GM12878 (cell line): ENCODE results near the gene ERO1B. TPM values are rescaled to one million over a fixed set of nuclear protein-coding genes. Genes with fewer than 3 reads are reported as not detected.

Source experiments
- ATAC-seq: fragments of 200-7000 bp; cut with Tn5 transposase; 3 replicates; pipeline ENCODE4 v1.9.1; 2020; ENCODE audit warnings: mild to moderate bottlenecking, moderate library complexity
- BruUV-seq: library from RNA; stranded (reverse); fragments of 400-500 nt; replicated peaks from 2 replicates; lab custom pipeline; 2021; lab: Mats Ljungman, UMichigan
- CTCF ChIA-PET: fragments of 300-600 bp; sonication (Branson Sonifier 250); formaldehyde crosslinking; extraction: SDS; loops from one replicate; lab custom pipeline; 2021; ENCODE audit warnings: inconsistent platforms; lab: Yijun Ruan, JAX
- POLR2A ChIA-PET: fragments of 350-600 bp; formaldehyde crosslinking; extraction: SDS; loops from one replicate; lab custom pipeline; 2021; ENCODE audit warnings: inconsistent platforms; lab: Charles Lee
- RAD21 ChIA-PET: fragments of 300-600 bp; sonication (Branson Sonifier 250); formaldehyde crosslinking; loops from one replicate; lab custom pipeline; 2023; ENCODE audit warnings: antibody characterized with exemption; ENCODE audit not compliant: unreplicated experiment; lab: Charles Lee
- SMC1A ChIA-PET: fragments of 300-600 bp; sonication (Branson Sonifier 250); formaldehyde crosslinking; loops from one replicate; lab custom pipeline; 2023; ENCODE audit not compliant: unreplicated experiment, uncharacterized antibody; lab: Charles Lee
- DNase-seq: peaks from one replicate; pipeline ENCODE4 v3.0.0-alpha.2; 2011; ENCODE audit warnings: low read depth, low spot score
- FAIRE-seq: peaks from 3 replicates; lab custom pipeline; 2011; peaks lifted over from hg19 to GRCh38; lab: Jason Lieb, UNC
- H2AFZ ChIP-seq: 2 replicates; pipeline ENCODE4 v1.6.0; 2011; ENCODE audit warnings: low read depth, low read length, control low read depth; ENCODE audit not compliant: control insufficient read depth
- H3K27ac ChIP-seq: 2 replicates; pipeline ENCODE4 v1.5.1; 2011; ENCODE audit warnings: control low read depth; ENCODE audit not compliant: control insufficient read depth, insufficient read depth
- H3K27me3 ChIP-seq, 2 experiments: replicated peaks in 1 of 2; 2 replicates each; pipeline versions ENCODE4 v1.6.0 to v1.6.1; 2011; ENCODE audit warnings: low read length in 1 of 2; ENCODE audit not compliant: control insufficient read depth in 2 of 2, insufficient read depth in 2 of 2
- H3K36me3 ChIP-seq, 2 experiments: 2 replicates each; pipeline ENCODE4 v1.5.1; 2011; ENCODE audit warnings: low read length in 1 of 2; ENCODE audit not compliant: control insufficient read depth in 2 of 2, insufficient read depth in 2 of 2
- H3K4me1 ChIP-seq: 2 replicates; pipeline ENCODE4 v1.6.1; 2011; ENCODE audit warnings: mild to moderate bottlenecking, low read length, moderate library complexity, mixed read lengths; ENCODE audit not compliant: control insufficient read depth, insufficient read depth
- H3K4me2 ChIP-seq: 2 replicates; pipeline ENCODE4 v1.6.0; 2011; ENCODE audit warnings: control low read depth; ENCODE audit not compliant: control insufficient read depth, insufficient read depth
- H3K4me3 ChIP-seq: fragments of 200-600 bp; sonication (generic); 2 replicates; pipeline ENCODE4 v1.5.1; 2016
- H3K79me2 ChIP-seq: 2 replicates; pipeline ENCODE4 v1.6.0; 2011; ENCODE audit warnings: low read length; ENCODE audit not compliant: control insufficient read depth, insufficient read depth
- H3K9ac ChIP-seq: 2 replicates; pipeline ENCODE4 v1.8.0; 2011; ENCODE audit warnings: low read length, control low read depth, mixed read lengths; ENCODE audit not compliant: control insufficient read depth, insufficient read depth
- H3K9me3 ChIP-seq: replicated peaks from 3 replicates; pipeline ENCODE4 v1.5.1; 2011; ENCODE audit warnings: mild to moderate bottlenecking, low read length; ENCODE audit not compliant: control insufficient read depth, insufficient read depth
- H4K20me1 ChIP-seq: 2 replicates; pipeline ENCODE4 v1.6.0; 2011; ENCODE audit not compliant: control insufficient read depth, insufficient read depth
- BCL11A ChIP-seq: IDR thresholded peaks from 2 replicates; pipeline ENCODE4 v1.6.1; 2011; ENCODE audit warnings: low read depth, low read length
- CEBPB ChIP-seq, 2 experiments: fragments of 150-350 bp in 1 of 2; IDR thresholded peaks; 2 replicates each; pipeline ENCODE4 v1.6.1; 2012 to 2014; ENCODE audit warnings: low read depth in 2 of 2, low read length in 2 of 2, borderline replicate concordance in 1 of 2, inconsistent platforms in 1 of 2
- FOXM1 ChIP-seq: IDR thresholded peaks from 2 replicates; pipeline ENCODE4 v1.6.1; 2012; ENCODE audit warnings: low read depth, mild to moderate bottlenecking, inconsistent platforms, low read length, moderate library complexity
- GABPA ChIP-seq: IDR thresholded peaks from 2 replicates; pipeline ENCODE4 v1.6.1; 2014; ENCODE audit warnings: antibody characterized with exemption, low read depth, mild to moderate bottlenecking, inconsistent platforms
- IRF5 ChIP-seq: fragments of 450-650 bp; IDR thresholded peaks from 2 replicates; pipeline ENCODE4 v1.6.1; 2017; ENCODE audit warnings: borderline replicate concordance
- MEF2A ChIP-seq: IDR thresholded peaks from 2 replicates; pipeline ENCODE4 v1.6.1; 2011; ENCODE audit warnings: low read depth, mild to moderate bottlenecking, low read length, moderate library complexity; ENCODE audit not compliant: insufficient read depth
- MXI1 ChIP-seq: fragments of 150-350 bp; IDR thresholded peaks from 2 replicates; pipeline ENCODE4 v1.6.1; 2011; ENCODE audit warnings: low read depth, mild to moderate bottlenecking, inconsistent platforms, low read length, improper control_type of control experiment
- PML ChIP-seq: IDR thresholded peaks from 2 replicates; pipeline ENCODE4 v1.6.1; 2012; ENCODE audit warnings: low read length, inconsistent platforms
- SREBF1 ChIP-seq: IDR thresholded peaks from 2 replicates; pipeline ENCODE4 v1.6.1; 2012; ENCODE audit warnings: mild to moderate bottlenecking, low read length
- TCF12 ChIP-seq: IDR thresholded peaks from 2 replicates; pipeline ENCODE4 v1.6.1; 2011; ENCODE audit warnings: low read depth, mild to moderate bottlenecking, low read length
- TCF7 ChIP-seq: IDR thresholded peaks from 2 replicates; pipeline ENCODE4 v1.6.1; 2014; ENCODE audit warnings: antibody characterized with exemption, borderline replicate concordance
- ZSCAN29 ChIP-seq: fragments of 450-650 bp; IDR thresholded peaks from 2 replicates; pipeline ENCODE4 v1.6.1; 2017; ENCODE audit warnings: mild to moderate bottlenecking, moderate library complexity
- WGBS: methylation state at CpG from one replicate; pipeline ENCODE4 v1.1.6; 2016; ENCODE audit warnings: low lambda C conversion rate; ENCODE audit not compliant: insufficient replicate concordance, insufficient coverage; ENCODE audit errors: missing lambda C conversion rate; 5-methylcytosine and 5-hydroxymethylcytosine counted together
- in situ Hi-C: fragments of 300-500 bp; cut with MboI; formaldehyde crosslinking; loops from 9 replicates; pipeline ENCODE4 v1.14.3; 2018; ENCODE audit warnings: mixed read lengths
- intact Hi-C: fragments of 100-400 bp; cut with micrococcal nuclease; formaldehyde crosslinking; loops from one replicate; pipeline ENCODE4 v1.14.2; 2022; ENCODE audit not compliant: unreplicated experiment
- polyA plus RNA-seq, 11 experiments: library from polyadenylated mRNA; depleted of rRNA in 4 of 11; unstranded in 6 of 11; stranded (reverse) in 5 of 11; fragments of >200 nt; fragmentation: Nextera tagmentation in 4 of 11; fragmentation: Illumina TruSeq in 1 of 11; extraction: Ambion mirVana in 4 of 11; extraction: Trizol in 1 of 11; gene quantifications; 1 replicate in 1 of 11; 2 replicates in 10 of 11; pipeline versions ENCODE4 v1.2.1 to v1.2.3, GENCODE V29; 2011 to 2016; ENCODE audit warnings: inconsistent platforms in 2 of 11, missing spikeins in 2 of 11, low read depth in 1 of 11
- total RNA-seq, 4 experiments: library from RNA; depleted of rRNA in 3 of 4; stranded (reverse); fragments of >200 nt in 3 of 4; fragmentation: Illumina TruSeq in 1 of 4; extraction: Trizol in 1 of 4; gene quantifications; 2 replicates each; pipeline versions ENCODE4 v1.2.1 to v1.2.3, GENCODE V29; 2013 to 2021
- TF ChIP-seq, protein P1 (sequence below): IDR thresholded peaks from 2 replicates; pipeline ENCODE4 v1.6.1; 2012; ENCODE audit warnings: low read length, inconsistent platforms
- TF ChIP-seq, protein P2 (sequence below): fragments of 450-650 bp; IDR thresholded peaks from 2 replicates; pipeline ENCODE4 v1.6.1; 2016; ENCODE audit warnings: mild to moderate bottlenecking, moderate library complexity, borderline replicate concordance

The ERO1B gene
- total and polyA plus RNA-seq, 10 of the 15 experiments (the other 5 are each of a cell fraction or from before 2014, with no cell fraction given) = 9.0 to 30.9 (median 23.0) TPM

DNA sequence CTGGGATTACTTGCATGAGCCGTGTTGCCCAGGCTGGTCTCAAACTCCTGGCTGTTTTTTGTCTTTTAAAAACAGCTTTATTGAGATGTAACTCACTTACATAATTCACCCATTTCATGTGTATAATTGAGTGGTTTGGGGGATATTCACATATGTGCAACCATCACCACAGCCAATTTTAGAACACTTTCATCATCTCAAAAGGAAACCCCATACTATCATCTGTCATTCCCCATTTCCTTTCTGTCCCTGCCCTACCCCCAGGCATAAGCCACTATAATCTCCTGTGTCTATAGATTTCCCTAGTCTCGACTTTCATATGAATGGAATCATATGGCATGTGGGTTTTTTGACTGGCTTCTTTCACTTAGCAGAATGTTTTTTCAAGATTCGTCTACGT is 96.1 kb downstream of the ERO1B start:
- intact Hi-C loops = no loop called here
- Histone ChIP-seq H3K79me2 (no peaks in the 10 kb centered on the region), H3K27me3 (no peaks in the 10 kb centered on the region), H3K27ac (no peak overlapping the region), H3K4me1 (no peaks in the 10 kb centered on the region), H3K4me3 (no peak overlapping the region), H3K4me2 (no peak overlapping the region), H3K9ac (no peak overlapping the region), H3K9me3 (no peaks in the 10 kb centered on the region; the same call in 1 of the 3 replicates), H4K20me1 (no peaks in the 10 kb centered on the region), H3K36me3 (no peaks in the 10 kb centered on the region; a peak in 4 of 4 replicates), H2AFZ (no peak overlapping the region)
- WGBS = 71% methylated on average over 4 of the region's 4 CpGs
- in situ Hi-C loops = no loop called here
- ChIA-PET CTCF (interaction anchor here (1.1 kb wide), 1 partner anchor 21 kb away, joined by 4 read pairs; no protein-coding TSS in a partner anchor), POLR2A (no interaction called here), RAD21 (interaction anchor here (0.6 kb wide), 1 partner anchor 14 kb away, joined by 4 read pairs; no protein-coding TSS in a partner anchor), SMC1A (no interaction called here)
- FAIRE-seq (no peak), DNase-seq (no peak), ATAC-seq (peak; percentile 55)
- no TSS peak for BruUV-seq
- TF ChIP-seq, protein P1, sequence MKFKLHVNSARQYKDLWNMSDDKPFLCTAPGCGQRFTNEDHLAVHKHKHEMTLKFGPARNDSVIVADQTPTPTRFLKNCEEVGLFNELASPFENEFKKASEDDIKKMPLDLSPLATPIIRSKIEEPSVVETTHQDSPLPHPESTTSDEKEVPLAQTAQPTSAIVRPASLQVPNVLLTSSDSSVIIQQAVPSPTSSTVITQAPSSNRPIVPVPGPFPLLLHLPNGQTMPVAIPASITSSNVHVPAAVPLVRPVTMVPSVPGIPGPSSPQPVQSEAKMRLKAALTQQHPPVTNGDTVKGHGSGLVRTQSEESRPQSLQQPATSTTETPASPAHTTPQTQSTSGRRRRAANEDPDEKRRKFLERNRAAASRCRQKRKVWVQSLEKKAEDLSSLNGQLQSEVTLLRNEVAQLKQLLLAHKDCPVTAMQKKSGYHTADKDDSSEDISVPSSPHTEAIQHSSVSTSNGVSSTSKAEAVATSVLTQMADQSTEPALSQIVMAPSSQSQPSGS = peak; percentile 72; the same call in 1 of the 2 replicates
- TF ChIP-seq, protein P2, sequence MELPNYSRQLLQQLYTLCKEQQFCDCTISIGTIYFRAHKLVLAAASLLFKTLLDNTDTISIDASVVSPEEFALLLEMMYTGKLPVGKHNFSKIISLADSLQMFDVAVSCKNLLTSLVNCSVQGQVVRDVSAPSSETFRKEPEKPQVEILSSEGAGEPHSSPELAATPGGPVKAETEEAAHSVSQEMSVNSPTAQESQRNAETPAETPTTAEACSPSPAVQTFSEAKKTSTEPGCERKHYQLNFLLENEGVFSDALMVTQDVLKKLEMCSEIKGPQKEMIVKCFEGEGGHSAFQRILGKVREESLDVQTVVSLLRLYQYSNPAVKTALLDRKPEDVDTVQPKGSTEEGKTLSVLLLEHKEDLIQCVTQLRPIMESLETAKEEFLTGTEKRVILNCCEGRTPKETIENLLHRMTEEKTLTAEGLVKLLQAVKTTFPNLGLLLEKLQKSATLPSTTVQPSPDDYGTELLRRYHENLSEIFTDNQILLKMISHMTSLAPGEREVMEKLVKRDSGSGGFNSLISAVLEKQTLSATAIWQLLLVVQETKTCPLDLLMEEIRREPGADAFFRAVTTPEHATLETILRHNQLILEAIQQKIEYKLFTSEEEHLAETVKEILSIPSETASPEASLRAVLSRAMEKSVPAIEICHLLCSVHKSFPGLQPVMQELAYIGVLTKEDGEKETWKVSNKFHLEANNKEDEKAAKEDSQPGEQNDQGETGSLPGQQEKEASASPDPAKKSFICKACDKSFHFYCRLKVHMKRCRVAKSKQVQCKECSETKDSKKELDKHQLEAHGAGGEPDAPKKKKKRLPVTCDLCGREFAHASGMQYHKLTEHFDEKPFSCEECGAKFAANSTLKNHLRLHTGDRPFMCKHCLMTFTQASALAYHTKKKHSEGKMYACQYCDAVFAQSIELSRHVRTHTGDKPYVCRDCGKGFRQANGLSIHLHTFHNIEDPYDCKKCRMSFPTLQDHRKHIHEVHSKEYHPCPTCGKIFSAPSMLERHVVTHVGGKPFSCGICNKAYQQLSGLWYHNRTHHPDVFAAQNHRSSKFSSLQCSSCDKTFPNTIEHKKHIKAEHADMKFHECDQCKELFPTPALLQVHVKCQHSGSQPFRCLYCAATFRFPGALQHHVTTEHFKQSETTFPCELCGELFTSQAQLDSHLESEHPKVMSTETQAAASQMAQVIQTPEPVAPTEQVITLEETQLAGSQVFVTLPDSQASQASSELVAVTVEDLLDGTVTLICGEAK = peak; percentile 60
- TF ChIP-seq IRF5 (no peak), BCL11A (0 out of 2 replicates have a peak, but pooled peaks have one; percentile 38), SREBF1 (no peak), GABPA (no peak), MXI1 (no peak), MEF2A (peak; percentile 90), TCF7 (peak; percentile 54; the same call in 1 of the 2 replicates), TCF12 (no peak), FOXM1 (peak; percentile 17; the same call in 1 of the 2 replicates), CEBPB (IDR thresholded peaks at IDR 0.05; ENCODE audit: borderline replicate concordance in 1 of 2, low read depth in 2 of 2, low read length in 2 of 2) (no peak), ZSCAN29 (no peak), PML (no peak)
